Measurements from ENCODE around the gene ZNF593. TPM values are rescaled to one million over a fixed set of nuclear protein-coding genes. Genes with fewer than 3 reads are reported as not detected.

The ZNF593 gene
- total RNA-seq, 1 donor from 2014 or later, result 23.2 TPM

GRCh38 chr1:26145041-26145959 lies 24.4 kb upstream of the ZNF593 start:
- intact Hi-C loops (cut with DNase I), result loop anchor here (2.0 to 5.0 kb wide), 3 partner anchors 40 to 248 kb away; no protein-coding TSS in a partner anchor
- DNase-seq (ENCODE audit: low spot score), result peak; percentile 90

GRCh38 chr1:26145960-26146294 lies 23.8 kb upstream of the ZNF593 start:
- DNase-seq (ENCODE audit: low spot score), result no peak
- intact Hi-C loops (cut with DNase I), result loop anchor here (2.0 to 5.0 kb wide), 3 partner anchors 41 to 249 kb away; no protein-coding TSS in a partner anchor

GRCh38 chr1:26148887-26149286 lies 20.8 kb upstream of the ZNF593 start:
- DNase-seq (ENCODE audit: low spot score), result no peak
- intact Hi-C loops (cut with DNase I), result loop anchor here (5.0 kb wide), 2 partner anchors 112 to 252 kb away; no protein-coding TSS in a partner anchor

GRCh38 chr1:26153966-26154532 lies 15.7 kb upstream of the ZNF593 start:
- intact Hi-C loops (cut with DNase I), result no loop called here
- DNase-seq (ENCODE audit: low spot score), result no peak

GRCh38 chr1:26154750-26155149 lies 15.0 kb upstream of the ZNF593 start:
- intact Hi-C loops (cut with DNase I), result no loop called here
- no peak for DNase-seq (ENCODE audit: low spot score)

- intact Hi-C loops (cut with DNase I), result no loop called here
- no peak for DNase-seq (ENCODE audit: low spot score)
These were observed 14.1 kb upstream of the ZNF593 start for GRCh38 chr1:26155370-26156284.

GRCh38 chr1:26156285-26157038 lies 13.2 kb upstream of the ZNF593 start:
- intact Hi-C loops (cut with DNase I), result no loop called here
- DNase-seq (ENCODE audit: low spot score), result peak; percentile 83

- no peak for DNase-seq (ENCODE audit: low spot score)
- intact Hi-C loops (cut with DNase I), result no loop called here
These were observed 11.3 kb upstream of the ZNF593 start for GRCh38 chr1:26158271-26158907.

GRCh38 chr1:26158908-26159742 lies 10.6 kb upstream of the ZNF593 start, which contains the start of gene FAM110D:
Gene FAM110D, plus strand, starts transcription at chr1:26159079. Its CDS starts 2,213 bp downstream, at chr1:26161292.
- no peak for DNase-seq (ENCODE audit: low spot score)
- intact Hi-C loops (cut with DNase I), result no loop called here

GRCh38 chr1:26159743-26160039 lies 10.0 kb upstream of the ZNF593 start:
- DNase-seq (ENCODE audit: low spot score), result no peak
- intact Hi-C loops (cut with DNase I), result loop anchor here (1.0 kb wide), 1 partner anchor 48 kb away; the partner anchor contains the start of gene PDIK1L

GRCh38 chr1:26160527-26161414 lies 8.9 kb upstream of the ZNF593 start:
- no peak for DNase-seq (ENCODE audit: low spot score)
- intact Hi-C loops (cut with DNase I), result loop anchor here (1.0 kb wide), 1 partner anchor 49 kb away; the partner anchor contains the start of gene PDIK1L

GRCh38 chr1:26161415-26162219 lies 8.1 kb upstream of the ZNF593 start:
- intact Hi-C loops (cut with DNase I), result no loop called here
- DNase-seq (ENCODE audit: low spot score), result peak; percentile 84

- no peak for DNase-seq (ENCODE audit: low spot score)
- intact Hi-C loops (cut with DNase I), result no loop called here
These were observed 7.4 kb upstream of the ZNF593 start for GRCh38 chr1:26162220-26162709.

GRCh38 chr1:26163684-26164035 lies 6.0 kb upstream of the ZNF593 start:
- intact Hi-C loops (cut with DNase I), result no loop called here
- DNase-seq (ENCODE audit: low spot score), result no peak

GRCh38 chr1:26164036-26164860 lies 5.5 kb upstream of the ZNF593 start:
- intact Hi-C loops (cut with DNase I), result no loop called here
- no peak for DNase-seq (ENCODE audit: low spot score)
